Fibroblast of lung (primary cell): ENCODE measurements around the gene ELP4. TPM values are rescaled to one million over a fixed set of nuclear protein-coding genes. Genes with fewer than 3 reads are reported as not detected.

Experiments
- DNase-seq, 2 donors: peaks; one replicate each; pipeline versions ENCODE4 v3.0.0 to v3.0.0-alpha.2; 2010; ENCODE audit warnings: low read depth in 2 of 2
- H2AFZ ChIP-seq: 2 replicates; pipeline ENCODE4 v1.5.1; 2012; ENCODE audit warnings: low read length, control low read depth, inconsistent platforms
- H3K27ac ChIP-seq: 2 replicates; pipeline ENCODE4 v1.5.1; 2011; ENCODE audit warnings: low read length, control low read depth; ENCODE audit not compliant: insufficient read depth
- H3K27me3 ChIP-seq: 2 replicates; pipeline ENCODE4 v1.5.1; 2011; ENCODE audit warnings: mild to moderate bottlenecking, low read length; ENCODE audit not compliant: control insufficient read depth, insufficient read depth
- H3K36me3 ChIP-seq: 2 replicates; pipeline ENCODE4 v1.5.1; 2011; ENCODE audit warnings: low read length; ENCODE audit not compliant: control insufficient read depth, insufficient read depth
- H3K4me1 ChIP-seq: 2 replicates; pipeline ENCODE4 v1.5.1; 2011; ENCODE audit warnings: low read length; ENCODE audit not compliant: control insufficient read depth, insufficient read depth; ENCODE audit errors: extremely low read depth
- H3K4me2 ChIP-seq: 2 replicates; pipeline ENCODE4 v1.5.1; 2011; ENCODE audit warnings: low read length, control low read depth; ENCODE audit not compliant: insufficient read depth; ENCODE audit errors: extremely low read depth
- H3K4me3 ChIP-seq, 4 experiments: fragments of 200-600 bp in 1 of 4; sonication (generic) in 1 of 4; replicated peaks in 1 of 4; 2 replicates each; pipeline ENCODE4 v1.5.1; 2011 to 2016; ENCODE audit warnings: low read length in 4 of 4, low read depth in 3 of 4, mild to moderate bottlenecking in 3 of 4, control low read depth in 2 of 4, inconsistent platforms in 1 of 4, mixed read lengths in 1 of 4; ENCODE audit not compliant: insufficient read depth in 1 of 4; ENCODE audit errors: control extremely low read depth in 1 of 4
- H3K79me2 ChIP-seq: 2 replicates; pipeline ENCODE4 v1.5.1; 2012; ENCODE audit warnings: mild to moderate bottlenecking, low read length, inconsistent platforms; ENCODE audit not compliant: control insufficient read depth, insufficient read depth
- H3K9ac ChIP-seq: 2 replicates; pipeline ENCODE4 v1.5.1; 2011; ENCODE audit warnings: mild to moderate bottlenecking, low read length, control low read depth; ENCODE audit not compliant: insufficient read depth
- H3K9me3 ChIP-seq: 2 replicates; pipeline ENCODE4 v1.5.1; 2012; ENCODE audit warnings: low read depth, low read length; ENCODE audit not compliant: control insufficient read depth, insufficient read depth
- H4K20me1 ChIP-seq: 2 replicates; pipeline ENCODE4 v1.5.1; 2011; ENCODE audit warnings: low read length; ENCODE audit not compliant: control insufficient read depth, insufficient read depth; ENCODE audit errors: extremely low read depth
- CTCF ChIP-seq, 2 donors: IDR thresholded peaks in 1 of 2; conservative IDR thresholded peaks in 1 of 2; 1 replicate in 1 of 2; 2 replicates in 1 of 2; pipeline ENCODE4 v1.5.1; 2011 to 2012; ENCODE audit warnings: low read length in 2 of 2, control low read depth in 1 of 2, inconsistent platforms in 1 of 2, low read depth in 1 of 2, mild to moderate bottlenecking in 1 of 2
- EZH2 ChIP-seq: IDR thresholded peaks from 2 replicates; pipeline ENCODE4 v1.5.1; 2012; ENCODE audit warnings: low read length, control low read depth, mild to moderate bottlenecking; ENCODE audit errors: missing control alignments
- polyA plus RNA-seq, 2 donors: library from polyadenylated mRNA; depleted of rRNA in 1 of 2; stranded (reverse) in 1 of 2; unstranded in 1 of 2; fragments of >200 nt; gene quantifications; 2 replicates each; pipeline ENCODE4 v1.2.1, GENCODE V29; 2011 to 2012; ENCODE audit warnings: missing spikeins in 1 of 2
- total RNA-seq: library from RNA; depleted of rRNA; stranded (reverse); fragments of >200 nt; gene quantifications from 2 replicates; pipeline ENCODE4 v1.2.1, GENCODE V29; 2014

Gene ELP4
- total and polyA plus RNA-seq, 2 donors (not counting 1 experiment from before 2014, with no cell fraction given), result 11.7 to 13.1 TPM

- DNase-seq, result peak in 1 of 2 donors; percentile 53
- Histone ChIP-seq H3K4me3 (peak overlapping the region in 1 of 4 experiments; percentile 4), H3K36me3 (no peaks in the 10 kb centered on the region), H4K20me1 (no peaks in the 10 kb centered on the region), H3K27me3 (peaks cover 96% of the 10 kb centered on the region), H3K9ac (no peak overlapping the region), H3K4me2 (no peak overlapping the region), H3K79me2 (no peaks in the 10 kb centered on the region), H3K9me3 (no peaks in the 10 kb centered on the region), H3K4me1 (no peaks in the 10 kb centered on the region), H2AFZ (no peak overlapping the region), H3K27ac (no peak overlapping the region)
- no peak for TF ChIP-seq CTCF (conservative IDR thresholded peaks at IDR 0.05 in 1 of 2, IDR thresholded peaks at IDR 0.05 in 1 of 2; ENCODE audit: low read depth in 1 of 2, low read length in 2 of 2)
- TF ChIP-seq EZH2, result no peak
Measured at GRCh38 chr11:31804312-31805036, 294.9 kb downstream of the ELP4 start.

DNA sequence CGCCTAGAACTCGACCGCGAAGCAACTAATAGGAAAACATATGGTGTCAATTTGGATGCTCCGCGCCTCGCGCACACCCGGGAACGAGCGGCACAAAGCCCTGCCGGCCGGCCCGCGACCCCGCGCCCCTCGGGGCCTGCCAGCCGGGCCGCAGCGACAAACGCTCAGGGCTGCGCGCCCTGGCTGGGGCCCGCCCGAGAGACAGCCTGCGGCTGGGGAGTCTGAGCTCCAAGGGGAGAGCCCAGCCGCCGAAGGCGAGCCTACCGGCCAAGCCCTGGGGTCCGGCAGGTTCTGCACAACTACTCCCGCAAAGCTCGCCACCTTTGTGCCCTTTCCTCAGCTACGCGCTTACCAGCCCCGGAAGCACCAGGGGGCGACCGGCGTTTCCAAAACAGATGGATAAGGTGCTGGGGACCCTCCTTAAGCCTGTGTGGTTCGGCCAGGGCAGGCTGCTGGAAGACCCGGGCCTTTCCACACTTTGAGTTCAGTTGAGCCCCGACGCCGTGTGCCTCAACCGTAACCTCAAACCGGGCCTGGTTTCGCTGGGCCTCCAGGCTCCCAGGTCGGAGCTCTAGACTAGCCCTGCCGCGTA, 295.6 kb downstream of the ELP4 start:
- Histone ChIP-seq H3K27me3 (peaks cover 94% of the 10 kb centered on the region), H3K4me1 (no peaks in the 10 kb centered on the region), H3K9ac (no peak overlapping the region), H3K36me3 (no peaks in the 10 kb centered on the region), H3K27ac (no peak overlapping the region), H4K20me1 (no peaks in the 10 kb centered on the region), H3K79me2 (no peaks in the 10 kb centered on the region), H2AFZ (no peak overlapping the region), H3K4me2 (no peak overlapping the region), H3K9me3 (no peaks in the 10 kb centered on the region), H3K4me3 (no peak overlapping the region)
- peak in 1 of 2 donors; percentile 52 for DNase-seq
- TF ChIP-seq CTCF (conservative IDR thresholded peaks at IDR 0.05 in 1 of 2, IDR thresholded peaks at IDR 0.05 in 1 of 2; ENCODE audit: low read depth in 1 of 2, low read length in 2 of 2) (no peak), EZH2 (no peak)

- no peaks in the 10 kb centered on the region for H3K79me2 ChIP-seq
- H3K4me2 ChIP-seq, result no peak overlapping the region
- peaks cover 90% of the 10 kb centered on the region for H3K27me3 ChIP-seq
- no peak for TF ChIP-seq EZH2
- no peak for TF ChIP-seq CTCF (conservative IDR thresholded peaks at IDR 0.05 in 1 of 2, IDR thresholded peaks at IDR 0.05 in 1 of 2; ENCODE audit: low read depth in 1 of 2, low read length in 2 of 2)
- H3K4me3 ChIP-seq, result no peak overlapping the region
- H3K36me3 ChIP-seq, result no peaks in the 10 kb centered on the region
- no peaks in the 10 kb centered on the region for H3K4me1 ChIP-seq
- no peak overlapping the region for H3K9ac ChIP-seq
- peak in 1 of 2 donors; percentile 83 for DNase-seq
- H3K9me3 ChIP-seq, result no peaks in the 10 kb centered on the region
- H3K27ac ChIP-seq, result no peak overlapping the region
- no peak overlapping the region for H2AFZ ChIP-seq
- no peaks in the 10 kb centered on the region for H4K20me1 ChIP-seq
Measured at GRCh38 chr11:31805629-31806185, 296.1 kb downstream of the ELP4 start.
